Esophagus (tissue), 2 donors: ENCODE measurements around the gene SERTAD3. TPM values are rescaled to one million over a fixed set of nuclear protein-coding genes. Genes with fewer than 3 reads are reported as not detected.
A peak's percentile ranks its signal among the peaks of the same experiment; 100 is the strongest.

Experiments used
- H3K27ac ChIP-seq, 2 donors: one replicate each; pipeline ENCODE4 v1.5.1; 2013; ENCODE audit warnings: low read depth in 2 of 2, mild to moderate bottlenecking in 2 of 2, inconsistent platforms in 1 of 2, low read length in 1 of 2, moderate library complexity in 1 of 2
- H3K27me3 ChIP-seq, 2 donors: one replicate each; pipeline ENCODE4 v1.6.1; 2013; ENCODE audit warnings: low read length in 2 of 2, control low read depth in 1 of 2, mild to moderate bottlenecking in 1 of 2; ENCODE audit not compliant: insufficient read depth in 2 of 2, control insufficient read depth in 1 of 2
- H3K36me3 ChIP-seq, 2 donors: one replicate each; pipeline ENCODE4 v1.6.1; 2013; ENCODE audit warnings: low read length in 1 of 2; ENCODE audit not compliant: control insufficient read depth in 2 of 2, insufficient read depth in 2 of 2
- H3K4me1 ChIP-seq, 2 donors: one replicate each; pipeline ENCODE4 v1.6.1; 2013; ENCODE audit warnings: low read length in 1 of 2; ENCODE audit not compliant: control insufficient read depth in 2 of 2, insufficient read depth in 2 of 2
- H3K4me3 ChIP-seq, 2 donors: one replicate each; pipeline ENCODE4 v1.5.1; 2013; ENCODE audit warnings: low read length in 2 of 2, mild to moderate bottlenecking in 2 of 2, low read depth in 1 of 2, moderate library complexity in 1 of 2
- H3K9me3 ChIP-seq, 2 donors: one replicate each; pipeline ENCODE4 v1.6.1; 2013; ENCODE audit warnings: mild to moderate bottlenecking in 2 of 2, low read depth in 1 of 2, low read length in 1 of 2, moderate library complexity in 1 of 2; ENCODE audit not compliant: control insufficient read depth in 2 of 2, insufficient read depth in 1 of 2
- WGBS, 2 donors: extraction: QIAGEN DNeasy Blood & Tissue Kit; methylation state at CpG; one replicate each; pipeline ENCODE4 v1.1.7; 2013; 5-methylcytosine and 5-hydroxymethylcytosine counted together
- polyA plus RNA-seq, 2 donors: library from polyadenylated mRNA; stranded (reverse); fragments of 200-250 nt; gene quantifications; one replicate each; pipeline ENCODE4 v1.2.3, GENCODE V29; 2013
- donor health status: healthy with polysubstance abuse.
- donor health status: Bipolar disorder and iron deficiency.

Gene SERTAD3
- polyA plus RNA-seq, 2 donors, result 12.2 to 19.1 TPM

DNA sequence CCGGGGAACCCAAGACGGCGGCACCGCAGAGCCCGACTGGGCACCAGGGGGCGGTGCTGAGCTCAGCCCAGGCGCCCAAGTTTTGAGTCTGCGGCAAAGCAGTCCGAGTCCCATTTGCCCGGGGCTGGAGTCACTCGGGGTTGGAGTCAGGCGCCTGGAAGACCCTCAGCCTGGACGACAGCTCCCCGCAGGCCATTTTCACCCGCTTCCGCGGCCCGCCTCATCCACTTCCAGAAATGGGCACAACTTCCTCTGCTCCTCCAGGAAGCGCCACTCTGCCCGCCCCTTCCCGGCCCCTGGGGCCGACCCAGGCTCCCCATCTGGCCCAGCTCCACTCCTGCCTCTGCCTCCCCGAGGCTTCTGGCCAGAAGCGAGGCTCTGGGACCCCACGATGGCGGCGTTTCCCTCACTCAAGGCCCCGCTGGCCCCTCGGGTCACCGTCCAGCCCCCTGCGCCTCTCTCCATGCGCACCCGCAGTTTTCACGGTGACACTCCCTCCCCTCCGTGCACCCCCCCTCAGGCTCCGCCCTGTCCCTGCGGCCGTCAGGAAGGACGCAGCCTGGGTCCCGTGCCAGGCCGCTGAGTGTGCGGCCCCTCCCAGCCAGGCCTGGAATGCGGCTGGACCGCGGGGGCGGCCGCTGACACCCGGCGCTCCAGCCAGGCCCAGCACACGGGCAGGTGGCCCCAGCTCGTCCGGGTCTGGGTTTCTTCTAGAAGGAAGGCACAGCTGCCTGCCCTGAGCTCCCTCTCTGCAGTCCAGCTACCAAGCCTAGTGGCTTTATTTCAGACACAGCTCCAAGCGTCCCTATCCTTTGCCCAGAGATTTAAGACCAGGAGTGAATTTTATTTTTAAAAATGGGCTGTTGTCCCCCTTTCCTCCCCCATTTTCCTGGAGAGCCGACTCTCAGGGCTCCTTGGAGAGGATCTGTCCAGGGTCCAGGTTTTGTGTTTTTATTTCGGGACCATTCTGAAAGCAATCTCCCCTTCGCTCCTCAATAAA, 23.1 kb downstream of the SERTAD3 start:
- peaks cover 0 to 11% of the 10 kb centered on the region in 2 donors for H3K36me3 ChIP-seq
- peak overlapping the region; percentile 99 to 100 for H3K27ac ChIP-seq
- WGBS, 2 donors, result 2% methylated on average over 54 to 56 of the region's 56 CpGs
- no peaks in the 10 kb centered on the region for H3K27me3 ChIP-seq
- no peaks in the 10 kb centered on the region for H3K9me3 ChIP-seq
- H3K4me3 ChIP-seq, result peak overlapping the region; percentile 70 to 77
- H3K4me1 ChIP-seq, result peaks cover 3 to 9% of the 10 kb centered on the region in 2 donors

DNA sequence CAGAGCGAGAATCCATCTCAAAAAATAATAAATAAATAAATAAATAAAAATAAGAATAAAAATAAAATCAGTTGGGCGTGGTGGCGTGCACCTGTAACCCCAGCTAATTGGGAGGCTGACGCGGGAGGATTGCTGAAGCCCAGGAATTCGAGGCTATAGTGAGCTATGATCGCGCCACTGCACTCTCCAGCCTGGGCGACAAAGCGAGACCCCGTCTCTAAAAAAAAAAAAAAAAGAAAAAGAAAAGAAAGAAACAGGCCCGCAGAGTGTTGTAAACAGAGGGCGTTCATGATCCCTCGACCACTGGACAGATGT, 23.7 kb downstream of the SERTAD3 start:
- 51 to 56% methylated on average over 12 to 14 of the region's 14 CpGs for WGBS, 2 donors
- peaks cover 0 to 11% of the 10 kb centered on the region in 2 donors for H3K36me3 ChIP-seq
- no peaks in the 10 kb centered on the region for H3K27me3 ChIP-seq
- H3K27ac ChIP-seq, result peak overlapping the region; percentile 99 to 100
- H3K9me3 ChIP-seq, result no peaks in the 10 kb centered on the region
- H3K4me1 ChIP-seq, result peaks cover 3 to 9% of the 10 kb centered on the region in 2 donors
- peak overlapping the region; percentile 70 to 77 for H3K4me3 ChIP-seq

DNA sequence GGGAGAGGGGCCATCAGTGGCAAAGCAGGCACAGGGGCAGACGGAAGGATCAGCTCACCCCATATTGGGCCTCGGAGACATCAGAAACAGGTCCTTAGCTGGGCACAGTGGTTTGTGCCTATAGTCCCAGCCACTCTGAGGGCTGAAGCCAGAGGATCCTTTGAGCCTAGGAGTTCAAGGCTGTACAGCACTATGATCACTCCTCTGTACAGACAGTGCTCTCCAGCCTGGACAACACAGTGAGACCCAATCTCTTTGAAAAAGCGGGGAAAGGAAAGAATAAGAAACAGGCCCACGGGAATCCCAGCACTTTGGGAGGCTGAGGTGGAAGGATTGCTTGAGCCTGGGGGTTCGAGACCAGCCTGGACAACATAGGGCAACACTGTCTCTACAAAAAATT, 24.4 kb downstream of the SERTAD3 start:
- H3K4me1 ChIP-seq, result peaks cover 3 to 11% of the 10 kb centered on the region in 2 donors
- H3K9me3 ChIP-seq, result no peaks in the 10 kb centered on the region
- H3K4me3 ChIP-seq, result no peak overlapping the region
- WGBS, 2 donors, result 91 to 94% methylated on average over 5 of the region's 5 CpGs
- peaks cover 0 to 11% of the 10 kb centered on the region in 2 donors for H3K36me3 ChIP-seq
- H3K27ac ChIP-seq, result no peak overlapping the region
- no peaks in the 10 kb centered on the region for H3K27me3 ChIP-seq

- H3K4me1 ChIP-seq, result peaks cover 3 to 12% of the 10 kb centered on the region in 2 donors
- WGBS, 2 donors, result 65 to 76% methylated on average over 5 of the region's 5 CpGs
Measured at GRCh38 chr19:40419066-40419612, 25.0 kb downstream of the SERTAD3 start.

DNA sequence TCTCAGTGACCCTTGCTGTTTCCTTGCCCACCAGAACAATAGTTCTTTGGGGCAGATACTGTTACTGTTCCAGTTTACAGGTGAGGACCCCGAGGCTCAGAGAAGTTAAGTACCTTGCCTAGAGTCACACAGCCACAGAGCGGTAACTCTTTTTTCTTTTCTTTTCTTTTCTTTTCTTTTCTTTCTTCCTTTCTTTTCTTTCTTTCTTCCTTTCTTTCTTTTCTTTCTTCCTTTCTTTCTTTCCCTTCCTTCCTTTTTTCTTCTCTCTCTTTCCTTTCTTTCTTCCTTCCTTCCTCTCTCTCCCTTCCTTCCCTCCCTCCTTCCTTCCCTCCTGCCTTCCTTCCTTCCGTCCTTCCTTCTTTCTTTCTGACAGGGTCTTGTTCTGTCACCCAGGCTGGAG, 26.1 kb downstream of the SERTAD3 start:
- H3K4me3 ChIP-seq, result no peak overlapping the region
- WGBS, 2 donors, result 83 to 86% methylated on average over 3 of the region's 3 CpGs
- H3K36me3 ChIP-seq, result peaks cover 0 to 8% of the 10 kb centered on the region in 2 donors
- peaks cover under 1 to 7% of the 10 kb centered on the region in 2 donors for H3K4me1 ChIP-seq
- peak overlapping the region in 1 of 2 donors; percentile 47 for H3K27ac ChIP-seq
- H3K27me3 ChIP-seq, result no peaks in the 10 kb centered on the region
- no peaks in the 10 kb centered on the region for H3K9me3 ChIP-seq

More at GRCh38 chr19:40419066-40419612, 25.0 kb downstream of the SERTAD3 start:
- H3K4me3 ChIP-seq, result no peak overlapping the region
- peak overlapping the region in 1 of 2 donors; percentile 68 for H3K27ac ChIP-seq
- no peaks in the 10 kb centered on the region for H3K9me3 ChIP-seq
- peaks cover 0 to 11% of the 10 kb centered on the region in 2 donors for H3K36me3 ChIP-seq
- H3K27me3 ChIP-seq, result no peaks in the 10 kb centered on the region

DNA sequence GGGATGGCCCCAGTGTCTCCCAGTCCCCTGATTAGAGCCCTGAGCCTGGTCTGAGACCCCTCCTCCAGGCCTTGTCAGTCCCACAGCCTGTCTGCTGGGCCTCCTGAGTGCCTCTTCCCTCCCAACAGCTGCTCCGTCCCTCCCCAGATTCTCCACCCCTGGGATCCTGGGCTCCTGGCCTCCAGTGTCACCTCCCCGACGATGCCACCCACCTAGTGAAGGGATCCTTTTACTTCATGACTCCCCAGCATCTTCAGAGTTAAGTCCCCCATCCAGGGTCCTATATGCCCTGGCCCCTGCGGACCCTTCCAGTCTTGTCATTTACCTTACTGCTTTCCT, 26.5 kb downstream of the SERTAD3 start:
- Histone ChIP-seq H3K27ac (peak overlapping the region; percentile 42 to 47), H3K27me3 (no peaks in the 10 kb centered on the region), H3K9me3 (no peaks in the 10 kb centered on the region), H3K4me3 (no peak overlapping the region), H3K4me1 (peaks cover 0 to 3% of the 10 kb centered on the region in 2 donors), H3K36me3 (peaks cover 0 to 4% of the 10 kb centered on the region in 2 donors)
- WGBS, 2 donors, result 72 to 74% methylated on average over 4 of the region's 4 CpGs

DNA sequence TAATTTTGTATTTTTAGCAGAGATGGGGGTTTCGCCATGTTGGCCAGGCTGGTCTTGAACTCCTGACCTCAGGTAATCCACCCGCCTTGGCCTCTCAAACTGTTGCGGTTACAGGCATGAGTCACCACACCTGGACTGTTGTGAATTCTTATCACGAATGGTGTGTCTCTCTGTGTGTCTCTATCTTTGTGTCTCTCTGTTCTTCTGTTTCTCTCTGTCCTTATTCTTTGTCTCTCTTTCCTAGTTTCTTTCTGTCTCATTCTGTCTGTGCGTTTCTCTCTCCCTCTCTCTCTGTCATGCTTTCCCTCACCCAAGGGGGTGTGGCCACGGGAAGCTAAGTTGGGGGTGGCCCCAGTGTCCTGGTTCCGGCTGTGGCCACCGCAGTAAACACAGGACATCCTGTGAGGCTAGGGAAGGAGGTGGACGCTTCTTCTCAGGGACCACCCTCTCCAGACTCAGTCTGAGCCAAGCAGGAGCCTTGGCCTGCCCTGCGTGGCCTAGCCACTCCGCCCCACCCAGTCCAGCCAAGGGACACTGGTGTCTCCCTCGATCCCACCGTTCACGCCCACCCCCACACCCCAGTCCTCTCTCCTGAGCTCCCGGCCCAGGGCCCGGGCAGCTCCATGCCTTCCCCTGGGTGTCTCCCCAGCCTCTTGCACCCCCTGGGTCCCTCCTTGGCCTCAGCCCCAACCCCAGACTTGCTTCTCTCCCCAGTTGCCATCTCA, 27.1 kb downstream of the SERTAD3 start:
- Histone ChIP-seq H3K4me3 (no peak overlapping the region), H3K27me3 (no peaks in the 10 kb centered on the region), H3K4me1 (peaks cover 0 to 3% of the 10 kb centered on the region in 2 donors), H3K27ac (peak overlapping the region; percentile 42 to 47), H3K9me3 (no peaks in the 10 kb centered on the region), H3K36me3 (no peaks in the 10 kb centered on the region)
- WGBS, 2 donors, result 47 to 49% methylated on average over 15 to 16 of the region's 16 CpGs

DNA sequence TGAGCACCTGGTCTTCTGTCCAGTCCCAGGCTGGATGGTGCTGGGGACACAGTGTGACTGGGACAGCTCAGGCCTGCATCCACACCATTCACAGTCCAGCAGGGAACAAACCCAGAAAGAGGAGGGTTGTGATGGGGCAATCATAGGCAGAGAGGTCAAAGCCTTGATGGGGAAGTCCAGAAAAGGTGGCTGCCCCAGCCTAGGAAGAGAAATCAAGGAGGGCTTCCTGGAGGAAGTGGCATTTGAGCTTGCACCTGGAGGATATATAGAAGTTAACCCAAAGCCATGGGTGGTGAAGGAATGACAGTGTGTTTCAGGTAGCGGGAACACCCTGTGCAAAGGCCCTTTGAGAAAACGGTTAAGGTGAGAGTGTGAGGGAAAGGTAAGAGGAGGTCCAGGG, 28.4 kb downstream of the SERTAD3 start:
- peaks cover 0 to 3% of the 10 kb centered on the region in 2 donors for H3K4me1 ChIP-seq
- H3K4me3 ChIP-seq, result no peak overlapping the region
- no peaks in the 10 kb centered on the region for H3K9me3 ChIP-seq
- no peaks in the 10 kb centered on the region for H3K27me3 ChIP-seq
- 91 to 97% methylated on average over 2 of the region's 2 CpGs for WGBS, 2 donors
- H3K27ac ChIP-seq, result no peak overlapping the region
- no peaks in the 10 kb centered on the region for H3K36me3 ChIP-seq
